GM12864 (cell line): Measurements from ENCODE around the gene TNFRSF1A.

ENCODE experiments used
- DNase-seq: peaks from one replicate; pipeline ENCODE4 v3.0.0-alpha.2; 2011; ENCODE audit warnings: low read depth
- H3K4me3 ChIP-seq: 2 replicates; pipeline ENCODE4 v1.5.1; 2011; ENCODE audit warnings: mild to moderate bottlenecking, low read depth, low read length, control low read depth
- CTCF ChIP-seq: IDR thresholded peaks from 2 replicates; pipeline ENCODE4 v1.5.1; 2011; ENCODE audit warnings: low read depth, mild to moderate bottlenecking, moderate library complexity, low read length, control low read depth, inconsistent platforms; ENCODE audit errors: missing control alignments

TNFRSF1A gene

GRCh38 chr12:6384499-6385436 lies 42.9 kb upstream of the TNFRSF1A start:
- DNase-seq: no peak
- no peak for TF ChIP-seq CTCF
- H3K4me3 ChIP-seq: no peak overlapping the region

GRCh38 chr12:6383572-6384498 lies 42.0 kb upstream of the TNFRSF1A start, which contains the start of gene LTBR:
Gene LTBR, plus strand, starts transcription at chr12:6384162. Its CDS starts 197 bp downstream, at chr12:6384359.
- no peak within 1 kb of the TSS for H3K4me3 ChIP-seq
- no peak for DNase-seq
- no peak for TF ChIP-seq CTCF

GRCh38 chr12:6382982-6383381 lies 41.1 kb upstream of the TNFRSF1A start:
- H3K4me3 ChIP-seq: no peak overlapping the region
- DNase-seq: no peak
- no peak for TF ChIP-seq CTCF

GRCh38 chr12:6382371-6382770 lies 40.5 kb upstream of the TNFRSF1A start:
- DNase-seq: no peak
- no peak overlapping the region for H3K4me3 ChIP-seq
- TF ChIP-seq CTCF: no peak

DNA sequence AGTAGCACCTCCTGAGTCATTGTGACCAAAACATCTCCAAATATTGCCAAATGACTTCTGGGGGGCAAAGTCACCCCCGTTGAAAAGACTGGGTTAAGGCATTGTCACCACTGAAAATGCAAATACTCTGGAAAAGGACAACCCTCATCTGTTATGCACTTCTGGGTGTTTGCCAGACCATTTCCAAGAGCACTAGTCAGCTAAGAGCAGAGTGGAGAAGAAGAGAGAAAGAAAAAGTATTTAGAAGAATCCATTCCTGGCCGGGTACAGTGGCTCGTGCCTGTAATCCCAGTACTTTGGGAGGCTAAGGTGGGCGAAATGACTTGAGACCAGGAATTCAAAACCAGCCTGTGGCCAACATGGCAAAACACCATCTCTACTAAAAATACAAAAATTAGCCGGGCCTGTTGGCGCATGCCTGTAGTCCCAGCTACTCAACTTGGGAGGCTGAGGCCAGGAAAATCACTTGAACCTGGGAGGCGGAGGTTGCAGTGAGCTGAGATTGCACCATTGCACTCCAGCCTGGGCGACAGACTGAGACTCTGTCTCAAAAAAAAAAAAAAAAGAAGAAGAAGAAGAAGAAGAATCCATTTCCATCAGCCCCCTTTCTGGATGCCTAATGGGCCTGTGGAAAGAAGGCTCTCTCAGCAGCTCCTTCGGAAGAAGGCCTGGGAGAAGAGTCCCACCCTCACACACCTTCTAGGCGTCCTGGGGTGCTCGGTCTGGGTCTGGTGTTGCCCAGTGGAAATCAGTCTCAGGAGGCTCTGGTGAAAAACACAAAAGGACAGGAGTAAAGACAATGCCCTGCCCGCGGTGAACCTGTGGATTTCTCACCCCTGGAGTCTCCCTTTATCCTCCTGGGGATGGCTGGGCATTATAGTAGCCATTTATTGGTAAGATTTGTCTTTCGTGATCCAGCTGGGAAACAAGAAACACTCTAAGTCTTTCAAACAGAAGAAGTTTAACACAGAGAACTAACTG lies 38.6 kb upstream of the TNFRSF1A start:
- no peak overlapping the region for H3K4me3 ChIP-seq
- no peak for TF ChIP-seq CTCF
- DNase-seq: no peak

- no peak for TF ChIP-seq CTCF
- no peak overlapping the region for H3K4me3 ChIP-seq
- no peak for DNase-seq
These were observed 37.0 kb upstream of the TNFRSF1A start for GRCh38 chr12:6378709-6379472.
